HG03175 (cell line): ENCODE results near the gene PCDH9.

ENCODE experiments used
- ATAC-seq: cut with Tn5 transposase; IDR thresholded peaks from one replicate; pipeline ENCODE4 v1.9.1; 2021; ENCODE audit warnings: mild to moderate bottlenecking, moderate library complexity; ENCODE audit not compliant: unreplicated experiment

The PCDH9 gene

GRCh38 chr13:67048084-67048820 lies 181.9 kb downstream of the PCDH9 start:
- peak; percentile 47 for ATAC-seq

- ATAC-seq = no peak
Measured at GRCh38 chr13:67045357-67045756, 184.8 kb downstream of the PCDH9 start.

- no peak for ATAC-seq
Measured at GRCh38 chr13:67043901-67044300, 186.2 kb downstream of the PCDH9 start.

GRCh38 chr13:67042556-67042955 lies 187.6 kb downstream of the PCDH9 start:
- ATAC-seq = no peak

GRCh38 chr13:67036699-67037457 lies 193.3 kb downstream of the PCDH9 start:
- ATAC-seq = no peak

- no peak for ATAC-seq
Measured at GRCh38 chr13:67033170-67033569, 197.0 kb downstream of the PCDH9 start.

- no peak for ATAC-seq
Measured at GRCh38 chr13:67023130-67023876, 206.8 kb downstream of the PCDH9 start.

- ATAC-seq = no peak
Measured at GRCh38 chr13:67018775-67019174, 211.4 kb downstream of the PCDH9 start.

GRCh38 chr13:67017276-67017675 lies 212.9 kb downstream of the PCDH9 start:
- ATAC-seq = no peak

- ATAC-seq = no peak
Measured at GRCh38 chr13:67015976-67016600, 214.0 kb downstream of the PCDH9 start.

- no peak for ATAC-seq
Measured at GRCh38 chr13:67014399-67014798, 215.7 kb downstream of the PCDH9 start.

GRCh38 chr13:67013709-67014108 lies 216.4 kb downstream of the PCDH9 start:
- no peak for ATAC-seq

- no peak for ATAC-seq
Measured at GRCh38 chr13:67008075-67008668, 222.0 kb downstream of the PCDH9 start.

- no peak for ATAC-seq
Measured at GRCh38 chr13:67004511-67004910, 225.6 kb downstream of the PCDH9 start.

GRCh38 chr13:67003743-67004142 lies 226.4 kb downstream of the PCDH9 start:
- ATAC-seq = no peak

GRCh38 chr13:67001363-67001762 lies 228.8 kb downstream of the PCDH9 start:
- no peak for ATAC-seq

- no peak for ATAC-seq
Measured at GRCh38 chr13:66996503-66996902, 233.6 kb downstream of the PCDH9 start.

GRCh38 chr13:66995203-66995611 lies 234.9 kb downstream of the PCDH9 start:
- ATAC-seq = peak; percentile 81

- peak; percentile 60 for ATAC-seq
Measured at GRCh38 chr13:66994517-66995202, 235.5 kb downstream of the PCDH9 start.

- peak; percentile 67 for ATAC-seq
Measured at GRCh38 chr13:66994097-66994496, 236.0 kb downstream of the PCDH9 start.
